Naive thymus-derived CD4-positive, alpha-beta T cell (primary cell): ENCODE measurements around the gene COLEC11. TPM values are rescaled to one million over a fixed set of nuclear protein-coding genes. Genes with fewer than 3 reads are reported as not detected.

ENCODE experiments used
- ATAC-seq: fragments of 150-1000 bp; cut with Tn5 transposase; 2 replicates; pipeline ENCODE4 v1.10.0; 2021; ENCODE audit warnings: mild to moderate bottlenecking, moderate library complexity
- CTCF ChIA-PET: fragments of 350-600 bp; sonication (Branson Sonifier 250); formaldehyde crosslinking; loops from one replicate; lab custom pipeline; 2021; ENCODE audit warnings: antibody characterized with exemption; lab: Charles Lee
- POLR2A ChIA-PET: fragments of 350-600 bp; sonication (Branson Sonifier 250); formaldehyde crosslinking; loops from one replicate; lab custom pipeline; 2021; ENCODE audit warnings: antibody characterized with exemption, inconsistent platforms; lab: Charles Lee
- DNase-seq, 9 donors: peaks; one replicate each; pipeline versions ENCODE4 v3.0.0 to v3.0.0-alpha.2; 2020 to 2022; ENCODE audit warnings: mixed read lengths in 1 of 9
- H3K27ac ChIP-seq: one replicate; pipeline ENCODE4 v1.7.0; 2013; ENCODE audit warnings: mild to moderate bottlenecking, low read depth, low read length, moderate library complexity
- H3K27me3 ChIP-seq, 2 donors: one replicate each; pipeline ENCODE4 v1.7.0; 2013; ENCODE audit warnings: low read length in 2 of 2, mild to moderate bottlenecking in 2 of 2, moderate library complexity in 2 of 2; ENCODE audit not compliant: control insufficient read depth in 2 of 2, insufficient read depth in 2 of 2
- H3K36me3 ChIP-seq, 3 experiments: 1 replicate in 2 of 3; 2 replicates in 1 of 3; pipeline ENCODE4 v1.7.0; 2013; ENCODE audit warnings: low read length in 3 of 3, mild to moderate bottlenecking in 3 of 3, moderate library complexity in 1 of 3; ENCODE audit not compliant: insufficient read depth in 3 of 3, control insufficient read depth in 2 of 3
- H3K4me1 ChIP-seq, 2 donors: one replicate each; pipeline ENCODE4 v1.7.0; 2013; ENCODE audit warnings: low read length in 2 of 2, mild to moderate bottlenecking in 2 of 2, moderate library complexity in 1 of 2; ENCODE audit not compliant: control insufficient read depth in 2 of 2, insufficient read depth in 2 of 2
- H3K4me3 ChIP-seq: 2 replicates; pipeline ENCODE4 v1.7.0; 2013; ENCODE audit warnings: mild to moderate bottlenecking, low read length
- H3K9me3 ChIP-seq, 3 experiments: 1 replicate in 2 of 3; 2 replicates in 1 of 3; pipeline ENCODE4 v1.7.0; 2013; ENCODE audit warnings: low read length in 3 of 3; ENCODE audit not compliant: control insufficient read depth in 2 of 3
- H3K27ac Mint-ChIP-seq, 9 donors: one replicate each; pipeline ENCODE4 v1.8.0; 2020 to 2022; ENCODE audit warnings: mixed read lengths in 9 of 9, mild to moderate bottlenecking in 8 of 9, moderate library complexity in 5 of 9, inconsistent platforms in 2 of 9
- H3K27me3 Mint-ChIP-seq, 5 donors: one replicate each; pipeline ENCODE4 v1.8.0; 2021 to 2022; ENCODE audit warnings: mixed read lengths in 5 of 5, mild to moderate bottlenecking in 1 of 5
- H3K36me3 Mint-ChIP-seq, 5 donors: one replicate each; pipeline ENCODE4 v1.8.0; 2020 to 2022; ENCODE audit warnings: mixed read lengths in 5 of 5, mild to moderate bottlenecking in 3 of 5, inconsistent platforms in 1 of 5
- H3K4me1 Mint-ChIP-seq, 7 donors: one replicate each; pipeline ENCODE4 v1.8.0; 2020 to 2022; ENCODE audit warnings: mixed read lengths in 7 of 7, mild to moderate bottlenecking in 3 of 7, inconsistent platforms in 1 of 7
- H3K4me3 Mint-ChIP-seq, 10 donors: one replicate each; pipeline ENCODE4 v1.8.0; 2020 to 2022; ENCODE audit warnings: mild to moderate bottlenecking in 10 of 10, mixed read lengths in 10 of 10, moderate library complexity in 6 of 10, inconsistent platforms in 2 of 10
- H3K9me3 Mint-ChIP-seq, 11 donors: one replicate each; pipeline ENCODE4 v1.8.0; 2020 to 2022; ENCODE audit warnings: mixed read lengths in 11 of 11, mild to moderate bottlenecking in 4 of 11, inconsistent platforms in 1 of 11, moderate library complexity in 1 of 11
- intact Hi-C, 2 donors: fragments of 100-400 bp; cut with micrococcal nuclease; formaldehyde crosslinking; loops; one replicate each; pipeline ENCODE4 v1.15.1; 2023
- polyA plus RNA-seq, 2 donors: library from polyadenylated mRNA; unstranded; fragments of 300-500 nt; fragmentation: Illumina TruSeq; gene quantifications; one replicate each; pipeline ENCODE4 v1.2.3, GENCODE V29; 2021
- total RNA-seq, 6 experiments: library from RNA in 5 of 6; stranded (reverse) in 5 of 6; gene quantifications; 1 replicate in 5 of 6; 2 replicates in 1 of 6; pipeline ENCODE4 v1.2.3 and lab custom pipeline; 2021 to 2026

The COLEC11 gene
- total and polyA plus RNA-seq, 7 experiments from 2014 or later, result 0.46 to 0.48 TPM; not detected in 5

DNA sequence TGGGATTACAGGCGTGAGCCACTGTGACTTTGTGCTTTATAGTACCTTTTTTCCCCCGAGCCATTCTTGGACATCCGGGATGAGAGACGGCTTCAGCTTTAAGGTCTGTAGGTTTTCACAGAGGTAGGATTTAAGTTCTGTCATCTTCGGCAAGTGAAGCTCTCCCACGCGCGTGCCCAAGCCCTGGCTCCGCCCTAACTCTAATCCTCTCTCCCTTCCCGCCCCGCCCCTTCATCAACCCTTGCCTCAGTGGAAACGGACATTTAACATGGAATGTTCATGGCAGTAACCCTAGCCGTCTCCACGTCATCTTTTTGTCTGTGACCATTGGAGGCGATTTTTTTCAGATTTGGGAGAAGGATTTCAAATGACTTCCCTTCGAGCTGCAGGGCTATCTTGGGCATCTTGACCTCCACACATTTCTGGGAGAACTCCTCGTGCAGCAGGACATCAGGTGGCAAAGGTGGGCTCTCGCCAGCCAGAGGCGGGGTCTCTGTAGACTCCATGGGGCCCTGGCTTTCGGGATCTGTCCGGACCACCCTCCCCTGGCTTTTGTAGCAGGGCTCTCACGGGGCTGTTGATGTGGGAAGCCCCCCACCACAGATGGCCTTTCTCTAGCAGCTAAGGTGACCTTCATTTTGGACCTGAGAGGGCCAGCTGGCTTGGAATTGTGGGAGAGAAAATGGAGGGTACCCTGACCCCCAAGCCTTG lies 6.8 kb downstream of the COLEC11 start:
- Histone ChIP-seq H3K9me3 (no peaks in the 10 kb centered on the region), H3K27ac (no peak overlapping the region), H3K27me3 (no peaks in the 10 kb centered on the region), H3K4me1 (no peaks in the 10 kb centered on the region), H3K36me3 (no peaks in the 10 kb centered on the region), H3K4me3 (no peak overlapping the region)
- CTCF ChIA-PET, result interaction anchor here (0.9 kb wide), 1 partner anchor 51 kb away, joined by 4 read pairs; no protein-coding TSS in a partner anchor
- H3K9me3 Mint-ChIP-seq, result no peaks in the 10 kb centered on the region
- peaks cover 0 to 4% (median 0%) of the 10 kb centered on the region in 5 donors for H3K27me3 Mint-ChIP-seq
- DNase-seq, result no peak
- H3K27ac Mint-ChIP-seq, result no peak overlapping the region
- POLR2A ChIA-PET, result no interaction called here
- ATAC-seq, result no peak
- no peak overlapping the region for H3K4me3 Mint-ChIP-seq
- peaks cover 0 to 22% (median 2%) of the 10 kb centered on the region in 7 donors for H3K4me1 Mint-ChIP-seq
- H3K36me3 Mint-ChIP-seq, result no peaks in the 10 kb centered on the region
- intact Hi-C loops, result no loop called here

GRCh38 chr2:3602553-3603339 lies 7.8 kb downstream of the COLEC11 start:
- no peaks in the 10 kb centered on the region for H3K27me3 ChIP-seq
- Mint-ChIP-seq H3K4me1 (peaks cover 0 to 14% (median 2%) of the 10 kb centered on the region in 7 donors), H3K27ac (peak overlapping the region in 2 of 9 donors; percentile 4 to 29), H3K9me3 (no peaks in the 10 kb centered on the region), H3K4me3 (no peak overlapping the region), H3K27me3 (peaks cover 0 to 2% (median 0%) of the 10 kb centered on the region in 5 donors), H3K36me3 (no peaks in the 10 kb centered on the region)
- no peak for ATAC-seq
- intact Hi-C loops, result no loop called here
- no peaks in the 10 kb centered on the region for H3K4me1 ChIP-seq
- no peak overlapping the region for H3K27ac ChIP-seq
- no peaks in the 10 kb centered on the region for H3K36me3 ChIP-seq
- no peak overlapping the region for H3K4me3 ChIP-seq
- POLR2A ChIA-PET, result no interaction called here
- CTCF ChIA-PET, result no interaction called here
- DNase-seq, result no peak
- no peaks in the 10 kb centered on the region for H3K9me3 ChIP-seq

DNA sequence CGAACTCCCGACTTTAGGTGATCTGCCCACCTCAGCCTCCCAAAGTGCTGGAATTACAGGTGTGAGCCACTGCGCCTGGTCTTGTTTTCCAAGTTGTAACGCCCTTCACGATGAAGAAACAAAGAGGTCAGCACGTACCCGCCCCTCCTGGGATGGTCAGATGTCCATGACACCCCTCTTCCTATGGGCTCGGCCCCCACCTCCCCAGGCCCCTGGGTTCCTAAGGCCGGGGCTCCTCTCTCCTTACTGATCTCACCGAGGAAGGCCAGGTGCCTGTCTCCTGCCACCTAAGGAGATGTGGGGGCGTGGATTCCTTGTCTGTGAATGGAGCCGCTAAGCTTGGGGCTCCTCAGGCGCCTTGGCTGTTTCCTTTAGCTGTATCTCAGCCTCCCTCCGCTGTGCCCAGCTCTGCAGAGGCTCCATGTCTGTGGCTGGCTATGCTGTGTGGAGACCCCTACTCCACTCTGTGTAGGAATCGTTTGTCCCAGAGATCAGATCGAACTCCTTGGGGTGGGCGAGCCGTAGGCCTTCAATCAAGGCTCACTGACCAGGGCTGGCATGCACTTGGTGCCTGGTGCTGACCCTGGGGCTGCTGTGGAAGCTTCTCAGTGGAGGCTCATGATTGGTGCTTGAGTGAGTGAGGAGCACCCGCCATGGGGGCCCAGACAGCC lies 8.8 kb downstream of the COLEC11 start:
- Histone ChIP-seq H3K36me3 (no peaks in the 10 kb centered on the region), H3K27ac (no peak overlapping the region), H3K4me3 (no peak overlapping the region), H3K27me3 (no peaks in the 10 kb centered on the region), H3K4me1 (peaks cover 0 to 2% of the 10 kb centered on the region in 2 donors), H3K9me3 (no peaks in the 10 kb centered on the region)
- H3K27me3 Mint-ChIP-seq, result no peaks in the 10 kb centered on the region
- intact Hi-C loops, result no loop called here
- no peaks in the 10 kb centered on the region for H3K36me3 Mint-ChIP-seq
- H3K27ac Mint-ChIP-seq, result no peak overlapping the region
- ChIA-PET CTCF (no interaction called here), POLR2A (no interaction called here)
- H3K4me3 Mint-ChIP-seq, result no peak overlapping the region
- DNase-seq (no peak), ATAC-seq (no peak)
- H3K9me3 Mint-ChIP-seq, result no peaks in the 10 kb centered on the region
- peaks cover 0 to 21% (median 2%) of the 10 kb centered on the region in 7 donors for H3K4me1 Mint-ChIP-seq

- Mint-ChIP-seq H3K9me3 (no peaks in the 10 kb centered on the region), H3K27me3 (no peaks in the 10 kb centered on the region), H3K36me3 (no peaks in the 10 kb centered on the region), H3K27ac (peak overlapping the region in 1 of 9 donors; percentile 93), H3K4me1 (peaks cover 2 to 28% (median 5%) of the 10 kb centered on the region in 7 donors), H3K4me3 (peak overlapping the region in 2 of 10 donors; percentile 79 to 83)
- ChIA-PET POLR2A (interaction anchor here (0.6 kb wide), 2 partner anchors 21 to 28 kb away, joined by 3 to 5 read pairs; no protein-coding TSS in a partner anchor), CTCF (no interaction called here)
- peaks cover 0 to 6% of the 10 kb centered on the region in 2 donors for H3K4me1 ChIP-seq
- no peaks in the 10 kb centered on the region for H3K36me3 ChIP-seq
- no peaks in the 10 kb centered on the region for H3K27me3 ChIP-seq
- H3K9me3 ChIP-seq, result no peaks in the 10 kb centered on the region
- DNase-seq, result no peak
- no peak overlapping the region for H3K27ac ChIP-seq
- intact Hi-C loops, result no loop called here
- H3K4me3 ChIP-seq, result no peak overlapping the region
- no peak for ATAC-seq
Observed at GRCh38 chr2:3604207-3604877, 9.4 kb downstream of the COLEC11 start.

- CTCF ChIA-PET, result interaction anchor here (1.0 kb wide), 1 partner anchor 980 kb away, joined by 3 read pairs; no protein-coding TSS in a partner anchor
- Mint-ChIP-seq H3K4me1 (peaks cover 2 to 35% (median 5%) of the 10 kb centered on the region in 7 donors), H3K36me3 (no peaks in the 10 kb centered on the region), H3K9me3 (no peaks in the 10 kb centered on the region), H3K27me3 (no peaks in the 10 kb centered on the region), H3K4me3 (peak overlapping the region in 7 of 10 donors; percentile 18 to 84 (median 75)), H3K27ac (peak overlapping the region in 6 of 9 donors; percentile 8 to 94 (median 88))
- Histone ChIP-seq H3K27me3 (no peaks in the 10 kb centered on the region), H3K9me3 (no peaks in the 10 kb centered on the region), H3K27ac (no peak overlapping the region), H3K36me3 (no peaks in the 10 kb centered on the region), H3K4me1 (peaks cover 0 to 6% of the 10 kb centered on the region in 2 donors), H3K4me3 (no peak overlapping the region)
- POLR2A ChIA-PET, result interaction anchor here (0.6 kb wide), 2 partner anchors 22 to 29 kb away, joined by 3 to 5 read pairs; no protein-coding TSS in a partner anchor
- DNase-seq (peak in 7 of 9 donors; percentile 11 to 65 (median 48)), ATAC-seq (no peak)
- intact Hi-C loops, result loop anchor here in 1 of 2 donors (1.0 kb wide), 4 partner anchors 30 to 87 kb away; partner anchors contain the start of genes RNASEH1 and RPS7
Observed at GRCh38 chr2:3604991-3605961, 10.4 kb downstream of the COLEC11 start.
